Measurements from ENCODE around the gene PLXDC2. TPM values are rescaled to one million over a fixed set of nuclear protein-coding genes. Genes with fewer than 3 reads are reported as not detected.

The PLXDC2 gene
- total and polyA plus RNA-seq, 10 of the 15 experiments (the other 5 are each of a cell fraction or from before 2014, with no cell fraction given) = 0.05 to 1.8 (median 0.14) TPM; not detected in 2

DNA sequence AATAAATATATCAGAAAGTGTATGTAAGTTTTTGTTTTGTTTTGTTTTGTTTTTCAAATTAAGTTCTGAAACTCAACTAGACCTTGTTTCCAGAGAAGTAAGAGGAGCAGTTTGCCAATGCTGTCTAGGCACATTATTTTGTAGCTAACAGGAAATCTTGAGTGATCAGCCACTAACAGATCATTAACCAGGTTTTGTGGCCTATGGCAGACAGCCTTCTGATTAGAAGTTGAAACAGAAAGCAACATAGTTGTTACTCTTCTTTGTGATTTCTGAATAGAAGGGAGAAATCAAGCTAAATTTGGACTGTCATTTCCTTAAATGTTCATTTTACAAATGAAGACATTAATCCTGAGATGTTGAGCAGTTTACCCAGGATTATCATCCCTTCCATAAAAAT is 142.6 kb downstream of the PLXDC2 start:
- ATAC-seq (peak; percentile 98), DNase-seq (ENCODE audit: low read depth, low spot score) (peak; percentile 37), FAIRE-seq (no peak)
- H3K9me3 ChIP-seq (replicated peaks; ENCODE audit: control insufficient read depth, insufficient read depth, low read length) = no peaks in the 10 kb centered on the region
- H3K79me2 ChIP-seq (ENCODE audit: control insufficient read depth, insufficient read depth, low read length) = no peaks in the 10 kb centered on the region
- no peak overlapping the region for H3K9ac ChIP-seq (ENCODE audit: control insufficient read depth, insufficient read depth, low read length)
- no peaks in the 10 kb centered on the region for H4K20me1 ChIP-seq (ENCODE audit: control insufficient read depth, insufficient read depth)
- no peak overlapping the region for H3K4me2 ChIP-seq (ENCODE audit: control insufficient read depth, insufficient read depth)
- CTCF ChIA-PET = interaction anchor here (0.7 to 1.7 kb wide), 4 partner anchors 11 to 84 kb away, joined by 3 to 7 read pairs (median 4); no protein-coding TSS in a partner anchor
- no peaks in the 10 kb centered on the region for H3K4me1 ChIP-seq (ENCODE audit: control insufficient read depth, insufficient read depth, low read length)
- BruUV-seq (replicated peaks) = no TSS peak
- no peak overlapping the region for H3K4me3 ChIP-seq
- in situ Hi-C loops (cut with MboI) (no loop called here), intact Hi-C loops (cut with micrococcal nuclease; ENCODE audit: unreplicated experiment) (no loop called here)
- SMC1A ChIA-PET (ENCODE audit: uncharacterized antibody, unreplicated experiment) = interaction anchor here (0.8 to 4.8 kb wide), 14 partner anchors 9 to 140 kb away, joined by 3 to 44 read pairs (median 6); no protein-coding TSS in a partner anchor
- H3K27me3 ChIP-seq (replicated peaks in 1 of 2; ENCODE audit: control insufficient read depth in 2 of 2, insufficient read depth in 2 of 2, low read length in 1 of 2) = no peaks in the 10 kb centered on the region
- no peak overlapping the region for H3K27ac ChIP-seq (ENCODE audit: control insufficient read depth, insufficient read depth)
- H2AFZ ChIP-seq (ENCODE audit: control insufficient read depth, low read depth, low read length) = no peak overlapping the region
- no peaks in the 10 kb centered on the region for H3K36me3 ChIP-seq (ENCODE audit: control insufficient read depth in 2 of 2, insufficient read depth in 2 of 2, low read length in 1 of 2)
- RAD21 ChIA-PET (ENCODE audit: unreplicated experiment) = interaction anchor here (0.9 to 3.4 kb wide), 11 partner anchors 10 to 814 kb away, joined by 3 to 22 read pairs (median 5); no protein-coding TSS in a partner anchor
- POLR2A ChIA-PET = interaction anchor here (0.7 to 1.7 kb wide), 3 partner anchors 9 to 12 kb away, joined by 4 to 9 read pairs (median 4); no protein-coding TSS in a partner anchor
- no peak for TF ChIP-seq RAD51 (IDR thresholded peaks at IDR 0.05)
- TF ChIP-seq TBL1XR1 (IDR thresholded peaks at IDR 0.05; ENCODE audit: low read depth, low read length) = no peak
- no peak for TF ChIP-seq IRF4 (IDR thresholded peaks at IDR 0.05; ENCODE audit: low read depth, low read length)
- TF ChIP-seq EED (IDR thresholded peaks at IDR 0.05; ENCODE audit: low read depth) = no peak
- TF ChIP-seq MTA2 (IDR thresholded peaks at IDR 0.05; ENCODE audit: low read depth) = peak; percentile 79
- TF ChIP-seq CEBPB (IDR thresholded peaks at IDR 0.05; ENCODE audit: borderline replicate concordance in 1 of 2, low read depth in 2 of 2, low read length in 2 of 2) = no peak
- TF ChIP-seq GATAD2B (conservative IDR thresholded peaks at IDR 0.05; ENCODE audit: low read depth) = 0 out of 2 replicates have a peak, but pooled peaks have one; percentile 31
- TF ChIP-seq PKNOX1 (IDR thresholded peaks at IDR 0.05) = peak; percentile 56; the same call in 1 of the 2 replicates
- TF ChIP-seq, protein P1, sequence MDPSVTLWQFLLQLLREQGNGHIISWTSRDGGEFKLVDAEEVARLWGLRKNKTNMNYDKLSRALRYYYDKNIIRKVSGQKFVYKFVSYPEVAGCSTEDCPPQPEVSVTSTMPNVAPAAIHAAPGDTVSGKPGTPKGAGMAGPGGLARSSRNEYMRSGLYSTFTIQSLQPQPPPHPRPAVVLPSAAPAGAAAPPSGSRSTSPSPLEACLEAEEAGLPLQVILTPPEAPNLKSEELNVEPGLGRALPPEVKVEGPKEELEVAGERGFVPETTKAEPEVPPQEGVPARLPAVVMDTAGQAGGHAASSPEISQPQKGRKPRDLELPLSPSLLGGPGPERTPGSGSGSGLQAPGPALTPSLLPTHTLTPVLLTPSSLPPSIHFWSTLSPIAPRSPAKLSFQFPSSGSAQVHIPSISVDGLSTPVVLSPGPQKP (IDR thresholded peaks at IDR 0.05; ENCODE audit: low read depth, low read length) = no peak
- peak; percentile 46 for TF ChIP-seq SKIL (IDR thresholded peaks at IDR 0.05; ENCODE audit: low read depth, poor library complexity, severe bottlenecking)
- TF ChIP-seq RB1 (IDR thresholded peaks at IDR 0.05; ENCODE audit: borderline replicate concordance) = no peak
- TF ChIP-seq BCL3 (IDR thresholded peaks at IDR 0.05; ENCODE audit: borderline replicate concordance, insufficient read depth, low read depth, low read length, poor library complexity, severe bottlenecking) = no peak
- TF ChIP-seq STAT1 (conservative IDR thresholded peaks at IDR 0.05) = no peak
- TF ChIP-seq RUNX3 (IDR thresholded peaks at IDR 0.05; ENCODE audit: low read length) = no peak
- TF ChIP-seq, protein P2, sequence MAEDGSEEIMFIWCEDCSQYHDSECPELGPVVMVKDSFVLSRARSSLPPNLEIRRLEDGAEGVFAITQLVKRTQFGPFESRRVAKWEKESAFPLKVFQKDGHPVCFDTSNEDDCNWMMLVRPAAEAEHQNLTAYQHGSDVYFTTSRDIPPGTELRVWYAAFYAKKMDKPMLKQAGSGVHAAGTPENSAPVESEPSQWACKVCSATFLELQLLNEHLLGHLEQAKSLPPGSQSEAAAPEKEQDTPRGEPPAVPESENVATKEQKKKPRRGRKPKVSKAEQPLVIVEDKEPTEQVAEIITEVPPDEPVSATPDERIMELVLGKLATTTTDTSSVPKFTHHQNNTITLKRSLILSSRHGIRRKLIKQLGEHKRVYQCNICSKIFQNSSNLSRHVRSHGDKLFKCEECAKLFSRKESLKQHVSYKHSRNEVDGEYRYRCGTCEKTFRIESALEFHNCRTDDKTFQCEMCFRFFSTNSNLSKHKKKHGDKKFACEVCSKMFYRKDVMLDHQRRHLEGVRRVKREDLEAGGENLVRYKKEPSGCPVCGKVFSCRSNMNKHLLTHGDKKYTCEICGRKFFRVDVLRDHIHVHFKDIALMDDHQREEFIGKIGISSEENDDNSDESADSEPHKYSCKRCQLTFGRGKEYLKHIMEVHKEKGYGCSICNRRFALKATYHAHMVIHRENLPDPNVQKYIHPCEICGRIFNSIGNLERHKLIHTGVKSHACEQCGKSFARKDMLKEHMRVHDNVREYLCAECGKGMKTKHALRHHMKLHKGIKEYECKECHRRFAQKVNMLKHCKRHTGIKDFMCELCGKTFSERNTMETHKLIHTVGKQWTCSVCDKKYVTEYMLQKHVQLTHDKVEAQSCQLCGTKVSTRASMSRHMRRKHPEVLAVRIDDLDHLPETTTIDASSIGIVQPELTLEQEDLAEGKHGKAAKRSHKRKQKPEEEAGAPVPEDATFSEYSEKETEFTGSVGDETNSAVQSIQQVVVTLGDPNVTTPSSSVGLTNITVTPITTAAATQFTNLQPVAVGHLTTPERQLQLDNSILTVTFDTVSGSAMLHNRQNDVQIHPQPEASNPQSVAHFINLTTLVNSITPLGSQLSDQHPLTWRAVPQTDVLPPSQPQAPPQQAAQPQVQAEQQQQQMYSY (CRISPR knock-in tag; IDR thresholded peaks at IDR 0.05) = no peak
